NCI-H1092 (cell line): ENCODE results near the gene SENP2.
"Not testable (repeated sequence)": the region's sequence is repeated elsewhere in the genome, so short reads cannot be mapped to it uniquely, and the experiment has no call there.

ENCODE experiments used
- DNase-seq: peaks from one replicate; lab custom pipeline; 2025; lab: John Stamatoyannopoulos, UW

SENP2 gene

GRCh38 chr3:185647880-185648210, 61.8 kb downstream of the SENP2 start:
- DNase-seq, result no peak

GRCh38 chr3:185648396-185648795, 62.3 kb downstream of the SENP2 start:
- no peak for DNase-seq

GRCh38 chr3:185649414-185649813, 63.3 kb downstream of the SENP2 start:
- no peak for DNase-seq

- no peak for DNase-seq
Measured at GRCh38 chr3:185651971-185652370, 65.9 kb downstream of the SENP2 start.

GRCh38 chr3:185653949-185654757, 68.1 kb downstream of the SENP2 start:
- DNase-seq, result no peak

GRCh38 chr3:185654758-185655145, 68.7 kb downstream of the SENP2 start:
- no peak for DNase-seq

- no peak for DNase-seq
Measured at GRCh38 chr3:185655426-185656320, 69.6 kb downstream of the SENP2 start.

GRCh38 chr3:185656321-185656840, 70.3 kb downstream of the SENP2 start:
- DNase-seq, result no peak

GRCh38 chr3:185657211-185657610, 71.1 kb downstream of the SENP2 start:
- no peak for DNase-seq

GRCh38 chr3:185657691-185658503, 71.8 kb downstream of the SENP2 start:
- no peak for DNase-seq

GRCh38 chr3:185658504-185658912, 72.4 kb downstream of the SENP2 start:
- DNase-seq, result no peak

GRCh38 chr3:185658943-185659342, 72.8 kb downstream of the SENP2 start:
- DNase-seq, result no peak

GRCh38 chr3:185659942-185660921, 74.1 kb downstream of the SENP2 start:
- peak; percentile 77 for DNase-seq

- not testable (repeated sequence) for DNase-seq
Measured at GRCh38 chr3:185661296-185661695, 75.2 kb downstream of the SENP2 start.

GRCh38 chr3:185661772-185662171, 75.7 kb downstream of the SENP2 start:
- DNase-seq, result no peak

GRCh38 chr3:185663929-185664328, 77.8 kb downstream of the SENP2 start:
- no peak for DNase-seq

- DNase-seq, result no peak
Measured at GRCh38 chr3:185667574-185667973, 81.5 kb downstream of the SENP2 start.

GRCh38 chr3:185677146-185677829, 91.2 kb downstream of the SENP2 start:
- peak; percentile 36 for DNase-seq

GRCh38 chr3:185678027-185678426, 91.9 kb downstream of the SENP2 start:
- DNase-seq, result no peak

- no peak for DNase-seq
Measured at GRCh38 chr3:185680231-185680630, 94.1 kb downstream of the SENP2 start.
